NCI-H460 (cell line): ENCODE results near the gene WFDC6. TPM values are rescaled to one million over a fixed set of nuclear protein-coding genes. Genes with fewer than 3 reads are reported as not detected.

Experiments
- DNase-seq: peaks from one replicate; pipeline ENCODE4 v3.0.0-alpha.2; 2016; ENCODE audit warnings: low read depth; ENCODE audit errors: extremely low read depth
- total RNA-seq: library from RNA; depleted of rRNA; stranded (reverse); fragments of >200 nt; shearing (Covaris generic); gene quantifications from 2 replicates; pipeline ENCODE4 v1.2.3, GENCODE V29; 2014

The WFDC6 gene
- total RNA-seq, 1 experiment from 2014 or later: 0.22 TPM

DNA sequence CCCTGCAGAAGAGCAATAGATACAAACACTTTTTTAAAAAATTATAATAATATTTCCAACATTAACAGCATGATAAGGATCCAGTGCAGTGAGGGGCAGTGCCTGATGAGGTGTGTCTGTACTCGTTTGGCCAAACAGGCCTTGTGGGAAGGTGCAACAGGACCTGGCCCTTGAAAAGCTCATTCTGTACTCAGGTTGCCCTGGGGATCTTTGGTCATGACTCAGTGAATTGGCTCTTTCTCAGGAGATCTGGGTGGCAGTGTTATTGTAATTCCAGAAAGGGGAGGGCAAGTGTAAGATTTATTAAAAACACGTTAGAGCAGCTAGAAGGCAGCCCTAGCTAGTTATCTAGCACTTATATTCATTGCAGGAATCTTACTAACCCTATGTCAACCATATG lies 21.0 kb downstream of the WFDC6 start:
- no peak for DNase-seq

DNA sequence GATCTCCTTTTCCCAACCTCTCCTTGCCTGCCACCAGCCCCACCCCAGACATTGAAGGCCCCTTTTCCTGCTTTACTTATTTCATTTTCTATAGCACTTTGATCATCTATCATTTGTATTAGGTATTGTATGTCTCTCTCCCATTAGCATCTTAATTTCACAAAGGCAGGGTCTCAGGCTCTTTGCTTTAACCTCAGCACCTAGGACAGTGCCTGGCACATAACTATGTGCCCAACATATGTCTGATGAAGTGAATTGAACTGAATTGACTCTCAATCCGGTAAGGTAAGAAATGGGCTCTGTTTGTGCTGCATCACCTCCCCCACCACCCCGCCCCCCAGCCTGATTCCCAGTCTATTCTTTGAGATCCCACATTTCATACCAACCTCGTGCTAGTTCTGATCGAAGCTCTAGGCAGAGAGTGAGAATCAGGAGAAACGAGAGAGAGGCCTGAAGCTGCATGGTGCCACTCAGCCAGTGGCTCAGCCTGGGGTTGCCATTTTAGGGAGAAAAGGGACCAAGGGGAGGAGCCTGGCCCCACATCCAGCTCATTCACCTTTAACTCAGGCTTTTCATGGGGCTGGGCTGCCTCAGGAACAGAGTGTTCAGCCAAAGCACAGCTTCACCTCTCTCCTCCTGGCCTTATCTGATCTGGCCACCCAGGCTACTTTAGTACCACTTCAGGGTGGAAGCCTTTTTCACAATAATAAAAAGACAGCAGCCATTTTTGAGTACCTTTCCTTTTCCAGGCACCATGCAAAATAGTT lies 24.0 kb downstream of the WFDC6 start, which contains the start of gene SPINT3:
Gene SPINT3, minus strand, starts transcription at position 476 of the 767 bp plus-strand sequence. Its CDS starts 14 bp downstream, at position 462.
- no peak for DNase-seq

DNA sequence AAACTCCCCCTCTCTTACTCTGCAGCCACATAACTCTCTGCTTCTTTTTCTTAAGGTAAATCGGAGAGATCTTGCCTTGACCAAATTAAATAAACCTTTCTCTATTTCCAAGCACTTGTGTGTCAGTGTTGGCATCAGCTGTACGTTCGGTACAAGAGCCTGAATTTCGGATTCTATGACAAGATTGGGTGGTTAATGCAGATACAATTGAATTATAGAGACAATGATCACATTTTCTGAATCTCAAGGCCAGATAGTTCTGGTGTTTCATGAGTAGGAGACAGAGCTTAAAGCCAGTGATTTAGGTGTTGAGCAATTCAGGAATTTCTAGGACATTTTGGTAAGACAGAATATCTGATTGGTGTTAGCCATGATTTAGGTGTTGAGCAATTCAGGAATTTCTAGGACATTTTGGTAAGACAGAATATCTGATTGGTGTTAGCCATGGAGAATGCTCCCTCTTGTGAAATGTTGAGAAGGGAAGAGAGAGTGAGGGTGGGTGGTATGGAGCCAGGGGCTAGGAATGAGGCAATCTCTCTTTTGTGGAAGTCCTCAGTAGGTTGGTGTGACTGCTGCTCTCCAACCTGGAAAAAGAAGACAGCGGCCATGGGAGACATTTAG lies 28.9 kb downstream of the WFDC6 start:
- no peak for DNase-seq

DNA sequence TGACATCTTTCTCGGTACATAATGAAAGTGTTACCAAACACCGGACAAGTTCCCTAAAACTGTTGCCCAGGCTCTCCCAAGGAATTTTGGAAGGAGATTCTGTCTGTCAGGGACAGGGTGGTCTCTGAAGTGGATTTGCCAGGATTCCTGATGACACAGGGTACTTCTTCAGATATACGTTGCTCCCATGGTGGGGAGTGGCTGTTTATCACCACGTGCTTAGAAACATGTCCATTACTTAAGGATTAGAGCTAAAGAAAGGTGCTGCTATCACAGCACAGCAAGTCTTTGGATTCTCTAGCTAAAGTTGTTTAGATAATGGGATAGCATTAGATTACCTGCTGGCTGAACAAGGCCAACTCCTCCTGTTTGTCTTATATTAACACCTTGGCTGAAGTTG lies 30.2 kb downstream of the WFDC6 start:
- DNase-seq: no peak

DNA sequence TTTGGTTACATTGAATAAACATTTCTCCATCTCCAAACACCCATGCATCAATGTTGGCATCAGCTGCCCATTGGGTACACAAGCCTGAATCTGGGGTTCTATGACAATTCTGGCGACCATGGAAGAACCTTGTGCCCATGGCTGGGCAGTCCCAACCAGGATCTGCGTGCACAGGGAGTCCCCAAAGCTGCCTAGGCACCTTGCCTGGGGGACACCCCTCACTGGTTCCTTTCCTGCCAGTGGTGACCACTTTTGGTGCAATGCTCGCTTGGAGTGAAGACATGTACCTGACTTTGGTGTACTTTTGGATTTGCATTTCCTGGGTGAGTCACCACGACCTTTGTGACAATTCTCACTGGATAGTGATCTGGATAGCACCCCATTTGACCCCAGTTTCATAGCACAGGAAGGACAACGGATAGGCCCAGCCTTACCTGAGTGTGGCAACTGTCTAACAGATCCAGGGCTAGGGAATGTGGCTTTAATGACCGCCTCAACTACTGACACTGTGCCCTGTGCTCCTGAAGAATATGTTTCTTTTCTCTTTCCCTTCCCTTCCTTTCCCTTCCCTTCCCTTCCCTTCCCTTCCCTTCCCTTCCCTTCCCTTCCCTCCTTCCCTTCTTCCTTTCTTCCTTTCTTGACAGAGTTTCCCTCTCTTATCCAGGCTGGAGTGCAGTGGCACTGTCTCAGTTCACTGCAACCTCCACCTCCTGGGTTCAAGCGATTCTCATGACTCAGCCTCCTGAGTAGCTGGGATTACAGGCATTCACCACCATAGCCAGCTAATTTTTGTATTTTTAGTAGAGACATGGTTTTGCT lies 31.0 kb downstream of the WFDC6 start:
- DNase-seq: no peak

DNA sequence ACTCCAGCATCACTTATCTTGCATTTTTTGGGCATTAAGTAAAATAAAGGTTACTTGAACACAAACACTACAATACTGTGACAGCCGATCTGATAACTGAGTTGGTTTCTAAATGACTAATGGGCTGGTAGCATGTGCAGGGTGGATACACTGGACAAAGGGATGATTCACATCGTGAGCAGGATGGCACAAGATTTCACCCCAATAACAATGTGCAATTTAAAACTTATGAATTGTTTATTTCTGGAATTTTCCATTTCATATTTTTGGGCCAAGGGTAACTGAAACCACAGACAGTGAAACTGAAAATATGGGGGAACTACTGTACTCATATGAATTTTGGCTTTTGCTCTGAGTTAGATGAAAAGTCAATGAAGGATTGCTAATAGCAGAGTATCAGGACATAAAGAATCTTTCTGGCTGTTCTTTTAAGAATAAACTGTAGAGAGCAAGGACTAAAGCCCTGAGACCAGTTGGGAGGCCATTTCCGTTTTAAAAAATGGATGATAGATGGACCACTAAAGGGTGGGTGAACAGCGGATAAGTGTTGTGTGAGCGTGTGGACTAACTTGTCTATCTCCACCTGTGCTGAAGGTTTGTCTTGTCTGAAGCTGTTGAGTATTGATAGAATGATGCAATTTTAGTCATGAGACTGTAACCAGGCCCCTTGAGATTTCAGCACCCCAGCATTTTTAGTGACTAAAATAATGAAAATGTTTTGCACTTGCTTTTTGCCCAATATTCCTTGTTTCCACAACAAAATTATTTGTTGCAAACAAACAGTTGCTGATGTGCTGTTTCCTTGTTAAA lies 32.1 kb downstream of the WFDC6 start:
- no peak for DNase-seq

DNA sequence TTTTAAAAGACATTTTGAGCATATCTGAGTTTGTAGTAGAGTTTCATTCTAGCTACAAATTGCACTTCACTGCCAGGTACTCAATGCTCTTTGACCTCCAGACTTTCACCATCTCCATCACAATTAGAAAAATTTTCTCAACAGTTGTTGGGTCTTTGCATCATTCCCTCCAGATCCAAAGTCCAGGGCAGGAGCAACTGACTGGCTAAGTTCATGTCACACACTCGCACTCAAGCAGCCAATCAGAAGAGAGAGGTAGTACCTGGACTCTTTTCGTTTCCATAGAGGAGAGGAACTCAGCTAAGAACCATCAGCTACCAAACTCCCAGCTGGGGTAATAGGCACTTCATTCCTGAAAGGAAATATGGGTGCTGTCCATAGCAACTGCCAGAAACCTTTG lies 32.9 kb downstream of the WFDC6 start:
- no peak for DNase-seq

DNA sequence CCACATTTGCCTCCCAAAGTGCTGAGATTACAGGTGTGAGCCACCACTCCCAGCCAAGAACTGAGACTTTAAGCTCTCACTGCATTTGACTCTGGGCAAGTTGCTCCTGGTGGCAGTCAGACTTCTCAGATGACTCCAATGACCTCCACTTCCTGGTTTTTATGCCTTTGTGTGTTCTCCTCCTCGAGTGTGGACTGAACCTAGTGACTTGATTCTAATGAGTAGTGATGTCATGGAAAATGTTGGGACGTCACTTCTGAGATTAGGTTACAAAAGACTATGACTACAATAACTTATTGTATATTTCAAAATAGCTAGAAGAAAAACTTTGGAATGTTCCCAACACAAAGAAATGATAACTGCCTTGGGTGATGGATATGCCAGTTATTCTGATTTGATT lies 35.9 kb downstream of the WFDC6 start:
- no peak for DNase-seq

DNA sequence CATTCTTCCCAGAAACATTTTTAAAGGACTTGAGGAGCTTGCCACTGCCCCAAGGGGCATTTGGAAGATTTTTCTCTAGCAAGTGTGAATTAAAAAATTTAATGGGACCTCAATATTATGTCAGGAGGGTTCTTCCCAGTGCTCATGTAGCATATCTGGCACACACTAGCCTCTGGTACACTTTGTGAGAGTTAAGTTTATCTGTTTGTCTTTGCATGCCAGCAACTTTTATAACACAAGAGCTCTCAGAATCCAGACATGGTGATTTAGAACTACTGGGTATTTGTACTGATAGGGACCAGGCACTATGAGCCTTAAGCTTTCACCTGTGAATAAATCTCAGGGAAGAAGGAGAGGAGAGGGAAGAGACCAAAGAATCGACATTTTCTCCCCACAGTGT lies 36.7 kb downstream of the WFDC6 start:
- no peak for DNase-seq

DNA sequence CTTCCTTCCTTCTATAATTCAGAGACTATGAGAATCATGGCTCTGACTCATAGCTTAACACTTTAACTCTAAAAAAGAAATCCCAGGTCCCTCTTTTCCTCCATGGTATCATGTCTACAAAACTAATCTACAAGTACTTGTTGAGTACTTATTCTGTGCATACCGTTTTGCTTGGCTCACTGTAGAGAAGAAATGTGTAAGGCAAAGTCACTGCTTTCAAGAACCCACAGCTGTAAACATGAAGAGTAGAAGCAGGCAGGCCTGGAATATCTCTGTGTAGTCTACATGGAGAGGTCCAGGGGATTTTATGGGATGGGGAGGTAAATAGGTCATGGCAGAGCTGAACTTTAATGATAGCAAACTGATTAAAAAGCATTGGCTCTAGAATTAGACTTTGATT lies 37.7 kb downstream of the WFDC6 start:
- no peak for DNase-seq

DNA sequence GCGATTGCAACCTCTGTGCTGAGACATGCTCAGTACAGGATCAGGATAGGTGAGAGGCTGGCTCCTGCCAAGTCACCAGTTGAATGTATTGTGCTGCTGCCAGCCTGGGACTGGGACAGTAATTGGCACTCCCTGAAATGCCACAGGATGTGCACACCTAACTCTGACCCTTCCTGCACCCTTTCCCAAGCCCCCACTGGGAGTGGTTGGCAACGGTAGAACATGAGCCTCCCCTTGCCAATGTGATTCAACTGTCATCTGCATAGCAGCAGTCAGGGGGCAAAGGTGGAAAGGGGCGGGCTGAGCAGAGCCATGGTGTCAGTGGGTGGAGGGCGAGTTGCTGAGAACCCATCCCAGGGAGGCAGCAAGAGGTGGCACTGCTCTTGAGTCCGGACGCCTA lies 39.3 kb downstream of the WFDC6 start:
- no peak for DNase-seq

DNA sequence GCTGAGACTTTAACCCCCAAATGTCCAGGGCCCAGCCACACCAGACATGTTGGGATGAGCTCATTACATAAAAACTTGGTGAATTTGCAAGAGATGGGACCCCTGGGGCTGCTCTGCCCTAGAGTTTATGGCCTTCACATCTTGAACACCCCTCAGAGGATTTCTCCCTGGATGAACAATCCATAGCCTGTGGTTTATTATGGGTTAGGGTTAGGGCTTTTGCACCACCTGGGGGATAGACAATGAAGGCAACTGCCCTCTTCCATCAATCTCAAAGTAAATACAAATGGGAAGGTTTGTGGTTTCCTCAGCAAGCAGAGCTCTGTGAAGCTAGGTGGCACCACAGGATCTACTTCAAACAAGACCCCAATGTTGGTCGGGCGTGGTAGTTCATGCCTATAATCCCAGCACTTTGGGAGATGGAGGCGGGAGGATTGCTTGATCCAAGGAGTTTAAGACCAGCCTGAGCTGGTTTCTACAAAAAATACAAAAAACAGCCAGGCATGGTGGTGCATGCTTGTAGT lies 41.2 kb downstream of the WFDC6 start:
- DNase-seq: no peak

DNA sequence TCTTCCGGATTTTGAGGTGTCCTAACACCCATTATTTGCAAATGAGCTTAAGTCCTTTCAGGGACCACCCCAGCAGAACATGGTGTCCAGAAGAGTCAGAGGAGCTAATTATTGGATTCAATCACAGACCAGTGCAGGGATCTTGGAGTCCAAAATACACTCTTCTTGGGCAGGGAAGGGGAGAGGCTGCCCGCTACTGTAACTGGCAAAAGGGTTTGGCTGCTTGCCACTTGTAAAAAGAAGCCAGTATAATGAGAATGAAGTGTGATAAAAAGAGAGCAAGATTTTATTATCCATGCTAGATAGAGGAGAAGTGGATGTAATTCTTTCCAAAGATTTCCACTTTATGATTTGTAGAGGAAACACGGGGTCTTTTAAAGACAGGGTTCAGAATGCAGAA lies 43.1 kb downstream of the WFDC6 start:
- DNase-seq: no peak

DNA sequence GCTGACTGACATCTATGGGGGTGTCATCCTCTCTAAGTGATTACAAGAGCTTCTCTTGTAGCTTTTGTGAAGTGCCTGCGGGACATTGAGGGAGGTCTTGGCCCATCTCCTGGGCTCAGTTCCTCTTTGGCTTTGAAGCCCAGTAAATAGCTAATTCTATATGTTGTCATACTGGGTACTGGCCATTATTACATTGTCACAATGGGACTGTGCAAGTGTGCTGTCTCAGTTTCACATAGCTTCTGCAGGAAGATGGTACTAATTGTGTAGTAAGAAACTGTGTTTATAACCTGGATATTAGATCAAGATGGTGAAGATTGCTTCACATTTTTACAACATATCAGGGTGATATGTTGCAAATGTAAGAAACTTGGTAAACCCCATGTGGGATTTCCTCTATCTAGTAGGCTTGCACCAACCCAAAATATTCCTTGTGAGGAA lies 43.8 kb downstream of the WFDC6 start:
- DNase-seq: no peak

DNA sequence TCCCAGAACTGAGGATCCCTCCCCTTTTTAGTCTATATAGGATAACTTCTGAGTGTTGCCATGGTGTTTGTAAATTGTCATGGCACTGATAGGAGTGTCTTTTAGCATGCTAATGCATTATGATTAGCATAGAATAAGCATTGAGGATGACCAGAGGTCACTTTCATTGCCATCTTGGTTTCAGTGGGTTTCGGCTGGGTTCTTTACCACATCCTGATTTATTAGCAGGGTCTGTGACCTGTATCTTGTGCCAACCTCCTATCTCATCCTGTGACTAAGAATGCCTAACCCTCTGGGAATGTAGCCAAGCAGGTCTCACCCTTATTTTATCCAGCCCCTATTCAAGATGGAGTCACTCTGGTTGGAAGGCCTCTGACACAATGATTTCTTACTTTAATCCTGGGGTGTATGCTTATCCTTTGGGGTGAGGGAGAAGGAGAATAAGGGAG lies 50.2 kb downstream of the WFDC6 start:
- DNase-seq: no peak

DNA sequence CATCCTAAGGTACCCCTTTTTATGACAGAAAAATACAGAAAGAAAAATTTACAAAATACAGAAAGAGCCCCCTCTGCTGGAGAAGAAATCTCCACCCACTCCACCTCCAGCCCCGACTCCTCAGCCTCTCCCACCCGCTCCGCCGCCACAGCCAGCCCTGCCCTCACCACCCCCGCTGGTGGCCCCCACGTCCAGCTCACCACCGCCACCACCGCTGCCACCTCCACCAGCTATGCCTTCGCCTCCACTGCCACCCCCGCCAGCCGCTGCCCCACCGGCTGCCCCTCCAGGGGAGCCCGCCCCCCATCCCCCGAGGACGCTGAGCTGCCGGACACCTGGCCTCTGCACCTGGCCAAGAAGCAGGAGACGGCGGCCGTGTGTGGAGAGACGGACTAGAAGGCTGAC lies 52.0 kb downstream of the WFDC6 start:
- no peak for DNase-seq

DNA sequence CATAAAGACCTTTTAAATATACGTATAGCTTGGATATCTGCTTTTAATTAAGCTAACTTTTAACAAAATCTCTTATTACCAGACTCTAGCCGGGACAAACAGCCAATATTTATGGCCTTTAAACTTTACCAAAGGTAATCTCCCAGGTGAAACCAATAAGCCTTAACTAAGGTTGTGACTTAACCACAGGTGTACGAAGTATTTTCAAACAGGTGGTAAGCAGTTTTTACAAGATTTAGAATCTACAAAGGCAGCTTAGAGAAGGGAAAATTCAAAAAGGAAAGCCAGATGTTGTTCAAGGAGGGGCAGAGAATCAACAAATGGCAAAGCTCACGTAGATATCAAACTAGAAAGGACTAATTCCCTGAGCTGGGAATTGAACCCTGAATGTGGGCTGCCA lies 53.9 kb downstream of the WFDC6 start:
- DNase-seq: no peak

DNA sequence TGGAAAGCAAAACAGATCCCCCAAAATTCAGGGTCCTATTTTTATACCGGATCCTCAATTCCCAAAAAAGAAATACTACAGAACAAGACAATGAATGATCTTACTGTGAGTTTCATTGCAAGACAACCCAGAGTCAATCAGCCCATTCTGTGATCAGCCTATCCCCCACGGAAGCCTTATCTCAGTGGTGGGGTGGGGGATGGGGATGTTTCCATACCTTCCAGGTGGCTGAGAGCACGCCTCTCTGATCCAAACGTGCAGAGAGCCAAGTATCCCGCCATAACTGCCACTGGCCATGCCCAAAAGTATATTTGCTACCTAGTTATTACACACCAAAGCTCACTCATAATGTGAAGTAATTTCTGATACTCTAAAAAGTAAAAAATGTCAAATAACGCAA lies 54.6 kb downstream of the WFDC6 start:
- DNase-seq: no peak
